ENCODE measurements around the gene APOBEC3C. TPM values are rescaled to one million over a fixed set of nuclear protein-coding genes. Genes with fewer than 3 reads are reported as not detected.
"Not testable (repeated sequence)": the region's sequence is repeated elsewhere in the genome, so short reads cannot be mapped to it uniquely, and the experiment has no call there.

The APOBEC3C gene
- total RNA-seq, 1 donor from 2014 or later: 73.6 TPM

GRCh38 chr22:38973289-38974169 is 40.5 kb upstream of the APOBEC3C start:
- no peak overlapping the region for H3K27ac Mint-ChIP-seq
- intact Hi-C loops (cut with micrococcal nuclease): loop anchor here (5.0 kb wide), 1 partner anchor 34 kb away; no protein-coding TSS in a partner anchor
- peaks cover 7% of the 10 kb centered on the region for H3K9me3 Mint-ChIP-seq
- peaks cover 11% of the 10 kb centered on the region for H3K4me1 Mint-ChIP-seq
- no peaks in the 10 kb centered on the region for H3K36me3 Mint-ChIP-seq (ENCODE audit: low read depth)
- H3K4me3 Mint-ChIP-seq: no peak overlapping the region
- H3K27me3 Mint-ChIP-seq: peaks cover 19% of the 10 kb centered on the region
- DNase-seq: peak; percentile 89

DNA sequence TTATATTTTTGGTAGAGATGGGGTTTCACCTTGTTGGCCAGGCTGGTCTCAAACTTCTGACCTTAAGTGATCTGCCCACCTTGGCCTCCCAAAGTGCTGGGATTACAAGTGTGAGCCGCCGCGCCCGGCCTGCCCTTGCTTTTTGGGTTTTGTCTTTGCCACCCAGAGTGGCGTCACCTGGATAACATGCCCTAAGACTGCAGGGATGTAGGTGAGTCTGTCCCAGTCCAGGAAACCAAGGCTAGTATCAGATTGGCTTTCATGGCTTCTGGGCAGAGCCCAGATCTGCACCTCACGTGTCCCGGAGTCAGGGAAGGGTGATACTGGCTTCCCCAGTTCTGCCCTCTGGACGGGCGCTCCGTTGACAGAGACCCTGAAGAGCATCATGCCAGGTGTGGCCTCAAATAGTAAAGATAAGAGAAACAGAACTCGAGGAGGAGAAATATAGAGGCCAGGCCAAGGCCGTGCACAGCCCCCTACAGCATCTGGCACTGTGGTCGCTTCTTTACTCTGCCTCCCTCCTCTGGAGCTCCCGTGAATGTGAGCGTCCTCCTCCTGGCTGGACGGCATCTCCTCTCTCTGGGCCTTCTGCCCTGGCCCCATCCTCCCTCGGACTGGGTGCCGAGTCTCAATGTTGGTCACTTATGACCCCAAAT is 39.8 kb upstream of the APOBEC3C start:
- intact Hi-C loops (cut with micrococcal nuclease): loop anchor here (5.0 kb wide), 1 partner anchor 33 kb away; no protein-coding TSS in a partner anchor
- no peak for DNase-seq
- H3K36me3 Mint-ChIP-seq (ENCODE audit: low read depth): no peaks in the 10 kb centered on the region
- peaks cover 9% of the 10 kb centered on the region for H3K4me1 Mint-ChIP-seq
- H3K27me3 Mint-ChIP-seq: peaks cover 15% of the 10 kb centered on the region
- peaks cover 7% of the 10 kb centered on the region for H3K9me3 Mint-ChIP-seq
- H3K27ac Mint-ChIP-seq: no peak overlapping the region
- no peak overlapping the region for H3K4me3 Mint-ChIP-seq

DNA sequence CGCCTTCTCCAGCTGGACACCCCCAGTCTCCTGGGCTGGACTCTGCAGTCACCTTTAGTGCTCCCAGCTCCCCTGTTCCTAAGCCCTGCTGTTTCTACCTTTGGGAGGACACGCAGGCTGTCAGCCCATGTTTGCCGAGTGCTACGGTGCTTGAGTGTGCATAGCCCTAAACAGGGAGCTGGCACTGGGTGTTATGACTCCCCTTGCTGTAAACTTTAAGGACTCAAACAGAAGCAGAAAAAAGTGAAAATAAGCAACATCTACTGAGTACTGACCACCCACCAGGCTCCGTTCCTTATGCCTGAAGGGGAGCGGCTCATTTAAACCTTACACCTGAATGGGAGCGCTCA is 39.3 kb upstream of the APOBEC3C start:
- Mint-ChIP-seq H3K27me3 (peaks cover 13% of the 10 kb centered on the region), H3K4me3 (no peak overlapping the region), H3K9me3 (peaks cover 7% of the 10 kb centered on the region), H3K36me3 (ENCODE audit: low read depth) (no peaks in the 10 kb centered on the region), H3K27ac (no peak overlapping the region), H3K4me1 (peaks cover 9% of the 10 kb centered on the region)
- intact Hi-C loops (cut with micrococcal nuclease): loop anchor here (5.0 kb wide), 1 partner anchor 32 kb away; no protein-coding TSS in a partner anchor
- DNase-seq: no peak

- H3K27me3 Mint-ChIP-seq; H3K27ac Mint-ChIP-seq; H3K9me3 Mint-ChIP-seq; H3K36me3 Mint-ChIP-seq (ENCODE audit: low read depth); DNase-seq; H3K4me3 Mint-ChIP-seq; intact Hi-C loops (cut with micrococcal nuclease): not testable (repeated sequence)
- H3K4me1 Mint-ChIP-seq: peaks cover 17% of the 10 kb centered on the region
Observed at GRCh38 chr22:38977289-38977688, 36.8 kb upstream of the APOBEC3C start.

DNA sequence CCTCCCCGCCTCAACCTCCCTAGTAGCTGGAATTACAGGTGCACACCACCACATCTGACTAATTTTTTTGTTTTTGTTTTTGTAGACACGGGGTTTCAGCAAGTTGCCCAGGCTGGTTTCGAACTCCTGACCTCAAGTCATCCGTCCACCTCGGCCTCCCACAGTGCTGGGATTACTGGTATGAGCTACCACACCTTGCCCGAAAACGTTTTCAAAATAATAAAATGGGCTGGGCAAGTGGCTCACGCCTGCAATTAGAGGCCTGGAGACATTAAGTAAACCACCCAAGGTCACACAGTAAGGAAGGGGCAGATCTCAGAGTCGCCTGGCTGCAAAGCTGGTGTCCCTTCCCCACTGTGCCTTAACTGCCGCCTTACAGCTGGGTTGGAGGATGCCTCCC is 33.5 kb upstream of the APOBEC3C start:
- intact Hi-C loops (cut with micrococcal nuclease): loop anchor here (5.0 kb wide), 1 partner anchor 117 kb away; the partner anchor contains the start of gene APOBEC3H
- not testable (repeated sequence) for H3K27ac Mint-ChIP-seq, H3K27me3 Mint-ChIP-seq, H3K9me3 Mint-ChIP-seq, DNase-seq, H3K4me3 Mint-ChIP-seq
- peaks cover 22% of the 10 kb centered on the region for H3K36me3 Mint-ChIP-seq (ENCODE audit: low read depth)
- peaks cover 38% of the 10 kb centered on the region for H3K4me1 Mint-ChIP-seq

- Mint-ChIP-seq H3K4me3 (peak overlapping the region; percentile 77), H3K36me3 (ENCODE audit: low read depth) (peaks cover 22% of the 10 kb centered on the region), H3K9me3 (peaks cover 7% of the 10 kb centered on the region), H3K27ac (peak overlapping the region; percentile 90), H3K27me3 (peaks cover 5% of the 10 kb centered on the region), H3K4me1 (peaks cover 44% of the 10 kb centered on the region)
- no peak for DNase-seq
- intact Hi-C loops (cut with micrococcal nuclease): loop anchor here (5.0 kb wide), 1 partner anchor 116 kb away; the partner anchor contains the start of gene APOBEC3H
Observed at GRCh38 chr22:38981005-38981991, 32.8 kb upstream of the APOBEC3C start.

- intact Hi-C loops (cut with micrococcal nuclease): loop anchor here (2.0 to 5.0 kb wide), 2 partner anchors 39 to 115 kb away; partner anchors contain the start of genes APOBEC3D and APOBEC3H
- Mint-ChIP-seq H3K27ac (peak within 1 kb of the TSS; percentile 90), H3K27me3 (peaks cover 2% of the 10 kb centered on the region), H3K4me1 (peaks cover 50% of the 10 kb centered on the region), H3K9me3 (peaks cover 3% of the 10 kb centered on the region), H3K36me3 (ENCODE audit: low read depth) (peaks cover 25% of the 10 kb centered on the region), H3K4me3 (peak within 1 kb of the TSS; percentile 77)
- DNase-seq: peak; percentile 94
Observed at GRCh38 chr22:38981992-38982927, 31.8 kb upstream of the APOBEC3C start, which contains the start of gene APOBEC3B. Gene APOBEC3B, plus strand, starts transcription at chr22:38982347. Its CDS starts 107 bp downstream, at chr22:38982454.

GRCh38 chr22:38984224-38984623 is 29.8 kb upstream of the APOBEC3C start:
- intact Hi-C loops (cut with micrococcal nuclease): loop anchor here (2.0 to 5.0 kb wide), 2 partner anchors 113 kb away; partner anchors contain the start of gene APOBEC3H

DNA sequence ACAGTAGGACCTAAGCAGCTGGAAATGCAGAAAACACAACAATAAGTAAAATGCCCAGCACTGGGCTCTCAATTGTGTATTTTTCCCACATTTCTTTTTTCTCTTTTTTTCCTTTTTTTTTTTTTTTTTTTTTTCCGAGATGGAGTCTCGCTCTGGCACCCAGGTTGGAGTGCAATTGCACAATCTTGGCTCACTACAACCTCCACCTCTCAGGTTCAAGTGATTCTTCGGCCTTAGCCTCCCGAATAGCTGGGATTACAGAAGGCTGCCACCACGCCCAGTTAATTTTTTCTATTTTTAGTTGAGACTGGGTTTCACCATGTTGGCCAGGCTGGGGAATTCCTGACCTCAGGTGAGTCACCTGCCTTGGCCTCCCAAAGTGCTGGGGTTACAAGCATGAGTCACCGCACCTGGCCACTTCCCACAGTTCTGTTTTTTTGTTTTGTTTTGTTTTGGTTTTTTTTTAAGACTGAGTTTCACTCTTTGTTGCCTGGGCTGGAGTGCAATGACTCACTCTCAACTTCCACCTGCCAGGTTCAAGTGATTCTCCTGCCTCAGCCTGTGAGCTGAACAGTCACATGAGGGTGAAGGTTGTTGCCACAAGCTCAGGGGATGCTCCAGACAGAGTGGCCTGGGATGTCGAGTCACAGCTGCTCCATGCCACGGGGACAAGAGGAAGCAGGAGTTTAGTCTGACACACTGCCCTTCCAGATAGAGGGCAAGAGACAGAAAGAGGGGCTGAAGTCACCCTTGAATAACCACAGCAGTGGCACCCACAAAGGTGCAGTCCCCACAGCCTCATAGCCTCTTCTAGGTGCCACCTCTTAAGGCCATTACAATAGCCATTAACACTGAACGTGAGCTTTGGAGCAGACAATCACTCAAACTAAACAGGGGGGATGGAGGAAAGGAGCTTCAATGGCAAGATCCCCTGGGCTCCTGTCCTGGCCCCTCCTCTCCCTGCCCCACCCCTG is 29.0 kb upstream of the APOBEC3C start:
- intact Hi-C loops (cut with micrococcal nuclease): loop anchor here (1.0 to 5.0 kb wide), 5 partner anchors 31 to 114 kb away; partner anchors contain the start of gene APOBEC3H
- H3K9me3 Mint-ChIP-seq, H3K27me3 Mint-ChIP-seq: not testable (repeated sequence)
- peaks cover 74% of the 10 kb centered on the region for H3K4me1 Mint-ChIP-seq
- peak; percentile 95 for DNase-seq
- H3K36me3 Mint-ChIP-seq (ENCODE audit: low read depth): peaks cover 36% of the 10 kb centered on the region
- H3K27ac Mint-ChIP-seq: peak overlapping the region; percentile 92
- peak overlapping the region; percentile 63 for H3K4me3 Mint-ChIP-seq

More at GRCh38 chr22:38984224-38984623, 29.8 kb upstream of the APOBEC3C start:
- Mint-ChIP-seq H3K27ac (peak overlapping the region; percentile 49), H3K36me3 (ENCODE audit: low read depth) (peaks cover 34% of the 10 kb centered on the region), H3K4me3 (peak overlapping the region; percentile 8), H3K9me3 (no peaks in the 10 kb centered on the region), H3K27me3 (peaks cover 2% of the 10 kb centered on the region), H3K4me1 (peaks cover 68% of the 10 kb centered on the region)
- no peak for DNase-seq

- DNase-seq: no peak
- H3K4me1 Mint-ChIP-seq: peaks cover 71% of the 10 kb centered on the region
- H3K9me3 Mint-ChIP-seq: no peaks in the 10 kb centered on the region
- intact Hi-C loops (cut with micrococcal nuclease): no loop called here
- H3K36me3 Mint-ChIP-seq (ENCODE audit: low read depth): peaks cover 36% of the 10 kb centered on the region
- peak overlapping the region; percentile 45 for H3K4me3 Mint-ChIP-seq
- peaks cover 2% of the 10 kb centered on the region for H3K27me3 Mint-ChIP-seq
- H3K27ac Mint-ChIP-seq: peak overlapping the region; percentile 85
Observed at GRCh38 chr22:38986629-38987028, 27.4 kb upstream of the APOBEC3C start.

- no peak for DNase-seq
- peaks cover 2% of the 10 kb centered on the region for H3K27me3 Mint-ChIP-seq
- H3K4me3 Mint-ChIP-seq: peak overlapping the region; percentile 73
- peaks cover 36% of the 10 kb centered on the region for H3K36me3 Mint-ChIP-seq (ENCODE audit: low read depth)
- H3K27ac Mint-ChIP-seq: peak overlapping the region; percentile 85
- intact Hi-C loops (cut with micrococcal nuclease): no loop called here
- no peaks in the 10 kb centered on the region for H3K9me3 Mint-ChIP-seq
- H3K4me1 Mint-ChIP-seq: peaks cover 64% of the 10 kb centered on the region
Observed at GRCh38 chr22:38987171-38987895, 26.7 kb upstream of the APOBEC3C start.

All from activated CD4-positive, alpha-beta T cell treated with anti-CD3 and anti-CD28 coated beads, Interleukin-2, amount 10 ng/mL, durations not matched to agents 24 days and 14 days (primary cell).